ENCODE data around the gene RBFOX1.

RBFOX1 gene

GRCh38 chr16:7332611-7333010 lies at the start of gene RBFOX1:
TSS of gene RBFOX1 (plus strand) at chr16:7332845.
- DNase-seq: no peak

- no peak for DNase-seq
Observed at GRCh38 chr16:7284780-7285179, 47.9 kb upstream of the RBFOX1 start.

GRCh38 chr16:7285520-7285919 lies 47.1 kb upstream of the RBFOX1 start:
- DNase-seq: no peak

- DNase-seq: no peak
Observed at GRCh38 chr16:7289299-7289698, 43.3 kb upstream of the RBFOX1 start.

- no peak for DNase-seq
Observed at GRCh38 chr16:7290682-7291081, 42.0 kb upstream of the RBFOX1 start.

- DNase-seq: no peak
Observed at GRCh38 chr16:7294020-7294419, 38.6 kb upstream of the RBFOX1 start.

- no peak for DNase-seq
Observed at GRCh38 chr16:7303052-7303610, 29.5 kb upstream of the RBFOX1 start.

GRCh38 chr16:7303660-7304200 lies 28.9 kb upstream of the RBFOX1 start:
- DNase-seq: no peak

GRCh38 chr16:7304279-7304678 lies 28.4 kb upstream of the RBFOX1 start:
- no peak for DNase-seq

GRCh38 chr16:7304958-7305357 lies 27.7 kb upstream of the RBFOX1 start:
- DNase-seq: no peak

- DNase-seq: no peak
Observed at GRCh38 chr16:7313170-7313569, 19.5 kb upstream of the RBFOX1 start.

GRCh38 chr16:7314163-7314562 lies 18.5 kb upstream of the RBFOX1 start:
- DNase-seq: no peak

- DNase-seq: no peak
Observed at GRCh38 chr16:7315813-7316212, 16.8 kb upstream of the RBFOX1 start.

- no peak for DNase-seq
Observed at GRCh38 chr16:7316281-7316888, 16.3 kb upstream of the RBFOX1 start.

- DNase-seq: no peak
Observed at GRCh38 chr16:7317982-7318381, 14.7 kb upstream of the RBFOX1 start.

- DNase-seq: peak in 1 of 2 experiments; percentile 23
Observed at GRCh38 chr16:7318686-7319085, 14.0 kb upstream of the RBFOX1 start.

- no peak for DNase-seq
Observed at GRCh38 chr16:7319514-7319913, 13.1 kb upstream of the RBFOX1 start.

GRCh38 chr16:7321661-7322060 lies 11.0 kb upstream of the RBFOX1 start:
- DNase-seq: no peak

- no peak for DNase-seq
Observed at GRCh38 chr16:7324321-7324720, 8.3 kb upstream of the RBFOX1 start.

- DNase-seq: no peak
Observed at GRCh38 chr16:7325834-7326233, 6.8 kb upstream of the RBFOX1 start.

GRCh38 chr16:7330709-7331108 lies 1.9 kb upstream of the RBFOX1 start:
- no peak for DNase-seq

- no peak for DNase-seq
Observed at GRCh38 chr16:7331997-7332396, 648 bp upstream of the RBFOX1 start.

GRCh38 chr16:7333180-7333725 lies 608 bp downstream of the RBFOX1 start:
- DNase-seq: no peak

- DNase-seq: no peak
Observed at GRCh38 chr16:7334801-7335560, 2.3 kb downstream of the RBFOX1 start.

Data from cerebellar nuclear complex (tissue), 1 donor.